ENCODE results near the gene SMIM36.

The SMIM36 gene

GRCh38 chr17:55416470-55417052, 94.7 kb downstream of the SMIM36 start:
- in situ Hi-C loops (cut with HindIII; ENCODE audit: low sequenced_read_pairs): no loop called here
- no peak for TF ChIP-seq CTCF (IDR thresholded peaks at IDR 0.05; ENCODE audit: low read depth, low read length, missing control alignments)
- H3K4me3 ChIP-seq (ENCODE audit: low read depth, low read length): no peak overlapping the region
- DNase-seq (ENCODE audit: low read depth): no peak

GRCh38 chr17:55416000-55416399, 95.3 kb downstream of the SMIM36 start:
- TF ChIP-seq CTCF (IDR thresholded peaks at IDR 0.05; ENCODE audit: low read depth, low read length, missing control alignments): no peak
- H3K4me3 ChIP-seq (ENCODE audit: low read depth, low read length): no peak overlapping the region
- in situ Hi-C loops (cut with HindIII; ENCODE audit: low sequenced_read_pairs): no loop called here
- DNase-seq (ENCODE audit: low read depth): no peak

- TF ChIP-seq CTCF (IDR thresholded peaks at IDR 0.05; ENCODE audit: low read depth, low read length, missing control alignments): no peak
- no peak overlapping the region for H3K4me3 ChIP-seq (ENCODE audit: low read depth, low read length)
- in situ Hi-C loops (cut with HindIII; ENCODE audit: low sequenced_read_pairs): no loop called here
- DNase-seq (ENCODE audit: low read depth): no peak
Observed at GRCh38 chr17:55414983-55415382, 96.3 kb downstream of the SMIM36 start.

GRCh38 chr17:55413825-55414489, 97.3 kb downstream of the SMIM36 start:
- in situ Hi-C loops (cut with HindIII; ENCODE audit: low sequenced_read_pairs): no loop called here
- no peak for DNase-seq (ENCODE audit: low read depth)
- no peak overlapping the region for H3K4me3 ChIP-seq (ENCODE audit: low read depth, low read length)
- TF ChIP-seq CTCF (IDR thresholded peaks at IDR 0.05; ENCODE audit: low read depth, low read length, missing control alignments): no peak

GRCh38 chr17:55411463-55411855, 99.8 kb downstream of the SMIM36 start:
- DNase-seq (ENCODE audit: low read depth): no peak
- no peak for TF ChIP-seq CTCF (IDR thresholded peaks at IDR 0.05; ENCODE audit: low read depth, low read length, missing control alignments)
- no peak overlapping the region for H3K4me3 ChIP-seq (ENCODE audit: low read depth, low read length)
- in situ Hi-C loops (cut with HindIII; ENCODE audit: low sequenced_read_pairs): no loop called here

- in situ Hi-C loops (cut with HindIII; ENCODE audit: low sequenced_read_pairs): no loop called here
- no peak for DNase-seq (ENCODE audit: low read depth)
- no peak for TF ChIP-seq CTCF (IDR thresholded peaks at IDR 0.05; ENCODE audit: low read depth, low read length, missing control alignments)
Observed at GRCh38 chr17:55410722-55411462, 100.4 kb downstream of the SMIM36 start.

More at GRCh38 chr17:55410722-55411462, 100.4 kb downstream of the SMIM36 start:
- no peak overlapping the region for H3K4me3 ChIP-seq (ENCODE audit: low read depth, low read length)
